ENCODE measurements around the gene OXSR1.

Gene OXSR1

DNA sequence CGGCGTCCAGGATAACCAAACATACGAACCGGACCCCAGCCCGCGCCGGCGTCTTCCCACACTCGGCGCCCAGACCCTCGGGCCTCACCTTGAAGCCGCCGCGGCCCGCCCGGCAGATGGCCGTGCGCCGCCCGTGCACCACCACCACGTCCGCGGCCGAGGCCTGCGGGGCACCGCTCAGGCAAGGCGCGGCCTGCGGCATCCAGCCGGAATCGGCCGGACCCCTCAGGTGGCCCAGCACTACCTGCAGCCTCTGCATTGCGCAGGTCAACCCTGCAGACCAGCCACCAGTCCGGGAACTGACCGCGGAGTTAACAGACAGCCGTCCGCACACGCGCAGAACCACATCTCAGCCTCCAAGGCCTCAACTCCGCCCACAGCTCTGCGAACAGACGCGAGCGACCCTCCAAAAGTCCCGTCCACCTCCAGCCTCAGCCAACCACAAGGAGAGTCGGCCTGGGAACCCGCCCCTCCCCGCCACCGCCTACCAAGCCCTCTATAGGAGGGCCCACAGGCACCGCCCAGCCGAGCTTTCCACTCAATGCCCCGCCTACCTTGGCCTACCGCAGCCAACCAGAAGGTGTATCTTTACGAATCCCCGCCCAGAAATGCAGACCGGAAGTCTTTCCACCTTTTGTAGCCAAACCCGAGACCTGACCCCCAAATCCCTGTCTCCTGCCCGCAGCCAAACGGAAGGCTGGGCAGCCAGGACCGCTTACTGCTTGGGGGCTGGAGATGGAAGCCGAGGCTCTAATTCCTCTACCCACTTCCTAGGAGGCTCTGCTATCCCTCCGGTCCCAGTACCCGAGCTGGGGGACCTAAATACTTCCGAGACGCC is 28.3 kb upstream of the OXSR1 start, which contains the start of gene ACAA1:
ACAA1 (minus strand) TSS at position 351 of the 838 bp plus-strand sequence; CDS start at position 259, 92 bp downstream.
- DNase-seq (ENCODE audit: low read depth): peak; percentile 96
- TF ChIP-seq, protein P1, sequence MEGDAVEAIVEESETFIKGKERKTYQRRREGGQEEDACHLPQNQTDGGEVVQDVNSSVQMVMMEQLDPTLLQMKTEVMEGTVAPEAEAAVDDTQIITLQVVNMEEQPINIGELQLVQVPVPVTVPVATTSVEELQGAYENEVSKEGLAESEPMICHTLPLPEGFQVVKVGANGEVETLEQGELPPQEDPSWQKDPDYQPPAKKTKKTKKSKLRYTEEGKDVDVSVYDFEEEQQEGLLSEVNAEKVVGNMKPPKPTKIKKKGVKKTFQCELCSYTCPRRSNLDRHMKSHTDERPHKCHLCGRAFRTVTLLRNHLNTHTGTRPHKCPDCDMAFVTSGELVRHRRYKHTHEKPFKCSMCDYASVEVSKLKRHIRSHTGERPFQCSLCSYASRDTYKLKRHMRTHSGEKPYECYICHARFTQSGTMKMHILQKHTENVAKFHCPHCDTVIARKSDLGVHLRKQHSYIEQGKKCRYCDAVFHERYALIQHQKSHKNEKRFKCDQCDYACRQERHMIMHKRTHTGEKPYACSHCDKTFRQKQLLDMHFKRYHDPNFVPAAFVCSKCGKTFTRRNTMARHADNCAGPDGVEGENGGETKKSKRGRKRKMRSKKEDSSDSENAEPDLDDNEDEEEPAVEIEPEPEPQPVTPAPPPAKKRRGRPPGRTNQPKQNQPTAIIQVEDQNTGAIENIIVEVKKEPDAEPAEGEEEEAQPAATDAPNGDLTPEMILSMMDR (conservative IDR thresholded peaks at IDR 0.05; ENCODE audit: low read depth, low read length): no peak
- peak within 1 kb of the TSS; percentile 84 for H3K4me3 ChIP-seq (ENCODE audit: low read length)

DNA sequence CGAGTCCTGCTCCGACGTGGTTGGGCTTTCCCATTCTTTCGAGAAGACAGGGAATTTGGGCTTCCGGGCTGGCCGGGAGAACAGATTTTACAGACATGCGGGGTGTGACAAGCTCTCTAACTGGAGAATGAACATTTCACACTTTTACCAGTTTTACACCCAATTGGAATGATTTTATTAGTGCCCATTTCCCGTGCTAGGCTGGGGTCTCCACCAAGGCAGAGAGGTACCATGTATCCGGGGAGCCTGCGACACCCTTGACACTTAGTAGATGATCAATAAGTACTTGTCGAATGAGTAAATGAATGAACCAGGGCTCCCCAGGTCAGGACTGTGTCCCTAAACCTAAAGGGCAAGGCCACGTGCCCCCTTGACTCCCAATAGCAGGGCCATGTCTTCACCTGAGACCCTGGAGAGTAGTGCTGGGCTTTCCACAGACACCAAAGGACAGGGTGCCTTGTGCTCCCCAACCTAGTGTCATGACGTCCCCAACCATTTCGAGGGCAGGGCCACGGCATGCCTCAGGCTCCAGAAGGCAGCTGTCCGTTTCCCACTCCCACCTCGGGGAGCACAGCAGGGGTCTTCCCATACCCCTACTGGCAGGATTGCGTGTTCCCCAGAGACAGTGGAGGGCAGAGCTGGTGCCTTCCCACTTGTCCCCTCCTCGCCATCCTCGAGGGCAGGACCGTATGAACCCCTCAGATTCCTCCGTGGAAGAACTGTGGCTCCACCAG is 27.6 kb upstream of the OXSR1 start:
- DNase-seq (ENCODE audit: low read depth): no peak
- peak overlapping the region; percentile 69 for H3K4me3 ChIP-seq (ENCODE audit: low read length)
- TF ChIP-seq, protein P1 (conservative IDR thresholded peaks at IDR 0.05; ENCODE audit: low read depth, low read length): peak; percentile 0

- H3K4me3 ChIP-seq (ENCODE audit: low read length): peak within 1 kb of the TSS; percentile 69
Measured at GRCh38 chr3:38138349-38139190, 26.8 kb upstream of the OXSR1 start, which contains the start of gene MYD88. MYD88 (plus strand) TSS chr3:38138661; CDS start chr3:38138701, 40 bp downstream.

DNA sequence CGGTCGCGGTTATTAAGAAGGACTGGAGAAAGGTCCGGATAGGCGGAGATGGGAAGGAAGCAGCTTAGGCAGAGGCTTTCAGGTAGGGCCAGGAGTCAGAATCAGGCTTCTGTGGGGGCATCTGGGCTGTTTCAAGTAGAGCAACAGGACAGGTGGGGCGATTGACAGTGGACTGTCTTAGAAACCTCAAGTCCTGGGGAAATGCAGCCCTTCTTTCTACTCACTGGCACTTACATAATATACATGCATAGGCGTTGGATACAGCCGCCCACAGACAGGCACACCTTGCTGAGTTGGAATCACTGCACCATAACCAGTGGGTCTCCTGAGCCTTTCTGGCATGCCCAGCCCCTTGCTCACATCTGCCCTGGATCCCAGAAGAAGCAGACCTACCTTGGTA is 26.1 kb upstream of the OXSR1 start:
- DNase-seq (ENCODE audit: low read depth): no peak
- TF ChIP-seq, protein P1 (conservative IDR thresholded peaks at IDR 0.05; ENCODE audit: low read depth, low read length): no peak
- H3K4me3 ChIP-seq (ENCODE audit: low read length): peak overlapping the region; percentile 69

More at GRCh38 chr3:38138349-38139190, 26.8 kb upstream of the OXSR1 start, which contains the start of gene MYD88:
- DNase-seq (ENCODE audit: low read depth): no peak
- TF ChIP-seq, protein P1 (conservative IDR thresholded peaks at IDR 0.05; ENCODE audit: low read depth, low read length): no peak

- H3K4me3 ChIP-seq (ENCODE audit: low read length): peak overlapping the region; percentile 69
- TF ChIP-seq, protein P1 (conservative IDR thresholded peaks at IDR 0.05; ENCODE audit: low read depth, low read length): no peak
- no peak for DNase-seq (ENCODE audit: low read depth)
Measured at GRCh38 chr3:38139652-38140051, 25.7 kb upstream of the OXSR1 start.

- DNase-seq (ENCODE audit: low read depth): no peak
- H3K4me3 ChIP-seq (ENCODE audit: low read length): no peak overlapping the region
- TF ChIP-seq, protein P1 (conservative IDR thresholded peaks at IDR 0.05; ENCODE audit: low read depth, low read length): no peak
Measured at GRCh38 chr3:38140326-38141172, 24.8 kb upstream of the OXSR1 start.

Measured in retinal pigment epithelial cell (primary cell).